Mesenchymal stem cell (in vitro differentiated cells and primary cell): ENCODE measurements around the gene ADAM8.

ENCODE experiments used
- DNase-seq: peaks from one replicate; pipeline ENCODE4 v3.0.0-alpha.2; 2013
- H2AFZ ChIP-seq: one replicate; pipeline ENCODE4 v1.6.1; 2013; ENCODE audit warnings: low read depth, mild to moderate bottlenecking, control low read depth, inconsistent platforms, low read length, moderate library complexity
- H2AK5ac ChIP-seq: 2 replicates; pipeline ENCODE4 v1.6.1; 2013; ENCODE audit warnings: low read length, moderate library complexity, mild to moderate bottlenecking, inconsistent platforms; ENCODE audit not compliant: severe bottlenecking
- H2BK120ac ChIP-seq: one replicate; pipeline ENCODE4 v1.6.1; 2013; ENCODE audit warnings: low read depth, mild to moderate bottlenecking, inconsistent platforms, low read length, moderate library complexity
- H2BK12ac ChIP-seq, 2 experiments: one replicate each; pipeline ENCODE4 v1.6.1; 2013; ENCODE audit warnings: inconsistent platforms in 2 of 2, low read length in 2 of 2, mild to moderate bottlenecking in 2 of 2, moderate library complexity in 2 of 2, control low read depth in 1 of 2
- H2BK15ac ChIP-seq: one replicate; pipeline ENCODE4 v1.6.1; 2013; ENCODE audit warnings: mild to moderate bottlenecking, low read depth, inconsistent platforms; ENCODE audit not compliant: poor library complexity, severe bottlenecking
- H2BK5ac ChIP-seq: 2 replicates; pipeline ENCODE4 v1.6.1; 2013; ENCODE audit warnings: low read depth, mild to moderate bottlenecking, low read length, control low read depth, inconsistent platforms; ENCODE audit not compliant: poor library complexity, severe bottlenecking
- H3K14ac ChIP-seq, 2 experiments: one replicate each; pipeline ENCODE4 v1.6.1; 2013; ENCODE audit warnings: inconsistent platforms in 2 of 2, low read length in 2 of 2, control low read depth in 1 of 2, mild to moderate bottlenecking in 1 of 2, moderate library complexity in 1 of 2
- H3K18ac ChIP-seq, 2 experiments: one replicate each; pipeline ENCODE4 v1.6.1; 2013; ENCODE audit warnings: inconsistent platforms in 2 of 2, low read length in 2 of 2, control low read depth in 1 of 2, low read depth in 1 of 2, mild to moderate bottlenecking in 1 of 2
- H3K23ac ChIP-seq, 2 experiments: one replicate each; pipeline ENCODE4 v1.6.1; 2013; ENCODE audit warnings: inconsistent platforms in 2 of 2, low read length in 2 of 2, mild to moderate bottlenecking in 2 of 2, moderate library complexity in 2 of 2, control low read depth in 1 of 2
- H3K27ac ChIP-seq: 2 replicates; pipeline ENCODE4 v1.5.1; 2013; ENCODE audit warnings: mild to moderate bottlenecking, moderate library complexity, low read length, control low read depth, inconsistent platforms; ENCODE audit not compliant: poor library complexity, severe bottlenecking
- H3K27me3 ChIP-seq, 2 experiments: 2 replicates each; pipeline versions ENCODE4 v1.6.1 to v1.7.0; 2013; ENCODE audit warnings: low read length in 2 of 2, mild to moderate bottlenecking in 2 of 2, moderate library complexity in 2 of 2, control low read depth in 1 of 2, inconsistent platforms in 1 of 2; ENCODE audit not compliant: control insufficient read depth in 1 of 2, insufficient read depth in 1 of 2
- H3K36me3 ChIP-seq, 2 experiments: 2 replicates each; pipeline versions ENCODE4 v1.6.1 to v1.7.0; 2013; ENCODE audit warnings: low read length in 2 of 2, control low read depth in 1 of 2, inconsistent platforms in 1 of 2, low read depth in 1 of 2, mild to moderate bottlenecking in 1 of 2; ENCODE audit not compliant: insufficient read depth in 2 of 2, control insufficient read depth in 1 of 2
- H3K4ac ChIP-seq, 2 experiments: one replicate each; pipeline ENCODE4 v1.6.1; 2013; ENCODE audit warnings: inconsistent platforms in 2 of 2, low read length in 2 of 2, mild to moderate bottlenecking in 2 of 2, moderate library complexity in 2 of 2, control low read depth in 1 of 2, low read depth in 1 of 2
- H3K4me1 ChIP-seq: 2 replicates; pipeline ENCODE4 v1.6.1; 2013; ENCODE audit warnings: low read depth, low read length, control low read depth; ENCODE audit not compliant: control insufficient read depth, insufficient read depth
- H3K4me2 ChIP-seq: 2 replicates; pipeline ENCODE4 v1.6.1; 2013; ENCODE audit warnings: low read length, mild to moderate bottlenecking, inconsistent platforms; ENCODE audit not compliant: poor library complexity, severe bottlenecking
- H3K4me3 ChIP-seq, 2 experiments: 2 replicates each; pipeline versions ENCODE4 v1.5.1 to v1.7.0; 2013; ENCODE audit warnings: low read length in 2 of 2, mild to moderate bottlenecking in 2 of 2, control low read depth in 1 of 2, low read depth in 1 of 2; ENCODE audit not compliant: insufficient read depth in 1 of 2
- H3K79me1 ChIP-seq: replicated peaks from 2 replicates; pipeline ENCODE4 v1.6.1; 2013; ENCODE audit warnings: mild to moderate bottlenecking, control low read depth, low read length, inconsistent platforms; ENCODE audit not compliant: poor library complexity, severe bottlenecking
- H3K9ac ChIP-seq: 2 replicates; pipeline ENCODE4 v1.7.0; 2013; ENCODE audit warnings: mild to moderate bottlenecking, low read length, moderate library complexity
- H3K9me3 ChIP-seq: 2 replicates; pipeline ENCODE4 v1.7.0; 2013; ENCODE audit warnings: mild to moderate bottlenecking, low read length; ENCODE audit not compliant: control insufficient read depth
- H4K8ac ChIP-seq: one replicate; pipeline ENCODE4 v1.6.1; 2013; ENCODE audit warnings: inconsistent platforms, mild to moderate bottlenecking, low read length, moderate library complexity
- H4K91ac ChIP-seq: one replicate; pipeline ENCODE4 v1.6.1; 2013; ENCODE audit warnings: mild to moderate bottlenecking, low read length, inconsistent platforms
- WGBS: methylation state at CpG from one replicate; pipeline ENCODE4 v1.1.7; 2013; ENCODE audit warnings: mixed read lengths; 5-methylcytosine and 5-hydroxymethylcytosine counted together

Gene ADAM8

DNA sequence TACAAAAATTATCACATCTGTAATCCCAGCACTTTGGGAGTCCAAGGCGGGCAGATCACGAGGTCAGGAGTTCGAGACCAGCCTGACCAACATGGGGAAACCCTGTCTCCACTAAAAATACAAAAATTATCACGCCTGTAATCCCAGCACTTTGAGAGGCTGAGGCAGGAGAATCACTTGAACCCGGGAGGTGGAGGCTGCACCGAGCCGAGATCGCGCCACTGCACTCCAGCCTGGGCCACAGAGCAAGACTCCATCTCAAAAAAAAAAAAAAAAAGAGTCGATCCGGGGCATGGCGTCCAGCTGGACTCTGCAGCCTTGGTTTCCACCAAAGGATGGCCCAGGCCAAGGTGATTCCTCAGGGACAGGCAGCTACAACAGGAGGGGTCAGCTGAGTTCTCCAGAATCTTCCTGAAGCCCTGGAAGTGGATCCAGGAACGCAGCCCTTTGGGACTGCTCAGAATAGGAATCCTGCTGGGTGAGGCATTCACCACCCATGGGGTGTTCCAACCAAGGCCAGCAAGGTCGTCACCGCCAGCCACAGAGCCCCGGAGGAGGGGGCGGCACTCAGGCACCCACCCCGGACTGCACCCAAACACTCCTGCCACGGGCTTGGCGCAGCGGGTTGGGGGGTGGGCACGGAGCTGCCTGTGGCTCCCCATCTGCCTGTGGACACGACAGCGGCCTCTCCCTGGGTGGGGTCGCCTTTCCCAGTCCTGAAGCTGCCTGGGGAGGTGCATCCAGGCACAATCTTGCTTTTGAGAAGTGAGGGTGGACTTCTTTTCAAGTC is 58.7 kb downstream of the ADAM8 start:
- H3K79me1 ChIP-seq, result no peaks in the 10 kb centered on the region
- no peak overlapping the region for H4K8ac ChIP-seq
- WGBS, result 87% methylated on average over 25 of the region's 25 CpGs

DNA sequence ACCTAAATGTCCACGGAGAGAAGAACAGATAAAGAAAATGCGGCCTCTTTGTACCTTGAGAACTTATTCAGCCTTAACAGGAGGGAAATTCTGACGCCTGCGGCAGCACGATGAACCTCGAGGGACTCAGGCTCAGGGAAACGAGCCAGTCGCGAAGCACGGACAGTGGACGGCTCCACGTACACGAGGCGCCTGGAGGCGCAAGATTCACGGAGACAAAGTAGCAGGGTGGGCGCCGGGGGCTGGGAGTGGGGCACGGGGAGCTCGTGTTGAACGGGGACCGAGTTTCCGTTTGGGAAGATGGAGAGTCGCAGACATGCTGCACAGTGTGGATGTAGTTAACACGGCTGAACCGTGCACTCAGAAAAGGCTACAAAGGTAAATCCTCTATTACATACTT is 59.9 kb downstream of the ADAM8 start:
- Histone ChIP-seq H3K4me2 (no peak overlapping the region), H3K79me1 (no peaks in the 10 kb centered on the region), H3K4me3 (no peak overlapping the region), H3K9ac (no peak overlapping the region), H3K4me1 (peaks cover 2% of the 10 kb centered on the region), H3K9me3 (no peaks in the 10 kb centered on the region), H2BK15ac (no peak overlapping the region), H3K14ac (no peak overlapping the region), H4K91ac (no peak overlapping the region), H3K27ac (no peak overlapping the region), H2BK5ac (no peak overlapping the region), H3K23ac (no peak overlapping the region), H4K8ac (no peak overlapping the region), H3K36me3 (no peaks in the 10 kb centered on the region), H2AK5ac (no peak overlapping the region), H3K18ac (no peak overlapping the region), H3K4ac (no peak overlapping the region), H2BK120ac (no peak overlapping the region), H2AFZ (no peak overlapping the region), H2BK12ac (no peak overlapping the region), H3K27me3 (peaks cover 12 to 27% of the 10 kb centered on the region in 2 experiments)
- DNase-seq, result no peak
- 89% methylated on average over 24 of the region's 26 CpGs for WGBS

More for the DNA sequence above, 58.7 kb downstream of the ADAM8 start:
- Histone ChIP-seq H3K4ac (no peak overlapping the region), H3K9me3 (no peaks in the 10 kb centered on the region), H3K27me3 (peaks cover 12 to 22% of the 10 kb centered on the region in 2 experiments), H3K36me3 (no peaks in the 10 kb centered on the region), H4K91ac (peak overlapping the region; percentile 61), H3K4me2 (no peak overlapping the region), H3K23ac (no peak overlapping the region), H2BK5ac (no peak overlapping the region), H2AFZ (no peak overlapping the region), H3K27ac (no peak overlapping the region), H2BK120ac (no peak overlapping the region), H3K4me1 (peaks cover 2% of the 10 kb centered on the region), H3K14ac (no peak overlapping the region), H3K18ac (no peak overlapping the region), H3K9ac (no peak overlapping the region), H3K4me3 (no peak overlapping the region), H2BK15ac (no peak overlapping the region), H2BK12ac (no peak overlapping the region), H2AK5ac (no peak overlapping the region)
- DNase-seq, result no peak

DNA sequence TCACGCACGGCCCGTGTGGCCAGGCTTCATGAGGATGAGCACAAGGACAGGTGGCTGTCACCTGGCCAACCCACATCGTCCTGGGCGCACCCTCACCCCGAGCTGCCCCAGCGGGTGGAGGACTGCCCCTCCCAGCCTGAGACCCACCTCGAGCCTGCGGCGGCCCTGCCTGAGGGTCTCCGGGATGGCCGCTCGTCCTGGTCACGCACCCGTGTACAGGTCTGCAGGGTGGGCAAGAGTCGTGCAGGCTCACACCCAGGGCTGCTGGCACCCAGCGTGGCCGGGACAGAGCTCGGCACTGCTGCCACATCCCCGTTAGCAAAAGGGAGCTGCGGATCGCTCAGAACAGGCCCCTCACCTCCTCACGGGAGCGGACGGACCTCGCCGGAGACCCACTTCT is 61.1 kb downstream of the ADAM8 start:
- no peak overlapping the region for H4K8ac ChIP-seq
- 93% methylated on average over 27 of the region's 27 CpGs for WGBS

DNA sequence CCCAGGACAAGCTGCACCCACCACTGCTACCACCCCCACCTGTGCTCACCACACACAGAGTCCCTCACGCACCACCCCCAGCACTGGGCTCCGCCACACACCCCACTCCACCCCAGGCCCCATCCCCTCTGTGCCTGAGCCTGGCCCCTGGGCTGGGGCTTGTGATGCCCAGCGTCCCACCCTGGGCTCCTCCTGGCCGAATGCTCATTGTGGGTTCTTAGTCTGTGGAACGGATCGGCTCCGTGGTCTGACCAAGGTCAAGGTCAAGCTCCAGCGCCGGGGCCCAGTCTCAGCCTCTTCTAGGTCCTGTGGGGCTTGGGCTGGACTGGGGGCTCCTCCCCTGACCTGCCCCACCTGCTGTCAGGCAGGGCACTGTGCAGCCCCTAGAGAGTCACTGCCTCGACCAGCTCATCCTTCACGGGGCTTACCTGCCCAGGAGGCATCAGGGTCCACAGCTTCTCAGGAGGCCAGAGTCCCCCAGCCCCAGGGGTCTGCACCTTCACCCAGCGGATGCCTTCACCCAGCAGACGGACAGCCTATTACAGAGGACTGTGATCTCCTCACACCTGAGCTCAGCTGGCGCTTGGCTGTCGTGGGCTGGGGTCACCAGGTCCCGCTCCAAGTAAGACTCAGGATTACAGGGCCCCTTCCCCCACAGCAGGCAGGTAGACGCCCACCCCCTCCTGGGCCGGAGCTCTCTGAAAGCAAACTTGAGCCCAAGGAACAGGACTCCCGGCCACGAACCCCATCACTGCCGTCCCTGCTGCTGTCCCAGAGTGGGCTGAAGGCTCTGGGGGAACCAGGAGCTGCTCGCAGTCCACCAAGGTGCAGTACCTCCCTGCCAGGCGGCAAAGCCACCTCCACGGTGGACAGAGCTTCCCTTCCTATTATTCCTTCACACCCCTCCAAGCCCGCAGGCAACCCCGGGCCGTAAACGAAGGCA is 61.9 kb downstream of the ADAM8 start:
- Histone ChIP-seq H3K23ac (no peak overlapping the region), H2BK120ac (no peak overlapping the region), H4K8ac (no peak overlapping the region), H3K4me1 (peaks cover 2% of the 10 kb centered on the region), H2BK5ac (no peak overlapping the region), H4K91ac (no peak overlapping the region), H3K9ac (no peak overlapping the region), H2AFZ (no peak overlapping the region), H3K18ac (no peak overlapping the region), H3K27ac (no peak overlapping the region), H3K9me3 (no peaks in the 10 kb centered on the region), H3K79me1 (no peaks in the 10 kb centered on the region), H3K4me2 (no peak overlapping the region), H3K27me3 (peaks cover 5 to 24% of the 10 kb centered on the region in 2 experiments), H3K4ac (no peak overlapping the region), H3K36me3 (no peaks in the 10 kb centered on the region), H3K14ac (no peak overlapping the region), H2AK5ac (no peak overlapping the region), H2BK12ac (no peak overlapping the region), H3K4me3 (no peak overlapping the region), H2BK15ac (no peak overlapping the region)
- no peak for DNase-seq
- 89% methylated on average over 28 of the region's 28 CpGs for WGBS

More for the DNA sequence above, 61.1 kb downstream of the ADAM8 start:
- Histone ChIP-seq H3K36me3 (no peaks in the 10 kb centered on the region), H3K23ac (no peak overlapping the region), H2AFZ (no peak overlapping the region), H3K4me1 (peaks cover 2% of the 10 kb centered on the region), H2BK15ac (no peak overlapping the region), H2BK120ac (no peak overlapping the region), H3K27ac (no peak overlapping the region), H3K4me3 (no peak overlapping the region), H3K27me3 (peaks cover 5 to 25% of the 10 kb centered on the region in 2 experiments), H3K79me1 (no peaks in the 10 kb centered on the region), H3K9me3 (no peaks in the 10 kb centered on the region), H2AK5ac (no peak overlapping the region), H3K9ac (no peak overlapping the region), H3K4me2 (no peak overlapping the region), H3K18ac (no peak overlapping the region), H2BK5ac (no peak overlapping the region), H3K14ac (no peak overlapping the region), H2BK12ac (no peak overlapping the region), H4K91ac (no peak overlapping the region), H3K4ac (no peak overlapping the region)
- DNase-seq, result no peak
